K562 (cell line): ENCODE measurements around the gene TANC1. TPM values are rescaled to one million over a fixed set of nuclear protein-coding genes. Genes with fewer than 3 reads are reported as not detected.

ENCODE experiments used
- ATAC-seq: fragments of 200-7000 bp; cut with Tn5 transposase; 3 replicates; pipeline ENCODE4 v1.9.1; 2020; ENCODE audit warnings: moderate library complexity
- BruUV-seq: library from RNA; stranded (reverse); fragments of 400-500 nt; replicated peaks from 2 replicates; lab custom pipeline; 2021; lab: Mats Ljungman, UMichigan
- CTCF ChIA-PET: fragments of 300-600 bp; formaldehyde crosslinking; extraction: SDS; loops from one replicate; lab custom pipeline; 2021; ENCODE audit warnings: low intra/inter-chr PET ratio; lab: Yijun Ruan, JAX
- POLR2A ChIA-PET: fragments of 300-600, 350-650 bp; sonication (Branson Sonifier 250); formaldehyde crosslinking; extraction: SDS; loops from one replicate; lab custom pipeline; 2021; ENCODE audit warnings: antibody characterized with exemption, inconsistent platforms; lab: Yijun Ruan, JAX
- DNase-seq, 4 experiments: peaks; one replicate each; pipeline versions ENCODE4 v3.0.0 to v3.0.0-alpha.2; 2011 to 2018; ENCODE audit warnings: low spot score in 3 of 4, mixed read lengths in 3 of 4; ENCODE audit errors: extremely low read depth in 1 of 4
- FAIRE-seq: peaks from 2 replicates; lab custom pipeline; 2011; peaks lifted over from hg19 to GRCh38; lab: Jason Lieb, UNC
- H2AFZ ChIP-seq: 2 replicates; pipeline ENCODE4 v1.6.0; 2011; ENCODE audit warnings: low read depth, low read length, control low read depth, inconsistent platforms
- H3K27ac ChIP-seq: fragments of 200-600 bp; 3 replicates; pipeline ENCODE4 v1.8.0; 2011; ENCODE audit warnings: low read depth, mild to moderate bottlenecking, control low read depth, inconsistent platforms, low read length, moderate library complexity, mixed read lengths; ENCODE audit errors: extremely low read depth
- H3K27me3 ChIP-seq, 2 experiments: fragments of 300-600 bp in 1 of 2; 2 replicates in 1 of 2; 3 replicates in 1 of 2; pipeline versions ENCODE4 v1.6.0 to v1.8.0; 2011; ENCODE audit warnings: inconsistent platforms in 2 of 2, low read length in 2 of 2, mild to moderate bottlenecking in 1 of 2, mixed read lengths in 1 of 2, moderate library complexity in 1 of 2; ENCODE audit not compliant: control insufficient read depth in 2 of 2, insufficient read depth in 2 of 2
- H3K36me3 ChIP-seq: fragments of 300-600 bp; 3 replicates; pipeline ENCODE4 v1.8.0; 2011; ENCODE audit warnings: mild to moderate bottlenecking, low read length, inconsistent platforms; ENCODE audit not compliant: control insufficient read depth, insufficient read depth
- H3K4me1 ChIP-seq, 2 experiments: fragments of 200-600 bp in 1 of 2; replicated peaks in 1 of 2; 2 replicates in 1 of 2; 3 replicates in 1 of 2; pipeline versions ENCODE4 v1.5.1 to v1.8.0; 2011; ENCODE audit warnings: inconsistent platforms in 2 of 2, low read length in 2 of 2, mild to moderate bottlenecking in 1 of 2, mixed read lengths in 1 of 2, moderate library complexity in 1 of 2; ENCODE audit not compliant: control insufficient read depth in 2 of 2, insufficient read depth in 2 of 2
- H3K4me2 ChIP-seq: 2 replicates; pipeline ENCODE4 v1.6.1; 2011; ENCODE audit warnings: low read length, control low read depth, inconsistent platforms, mixed read lengths; ENCODE audit not compliant: insufficient read depth
- H3K4me3 ChIP-seq: fragments of 200-600 bp; sonication (generic), shearing (Covaris generic); 2 replicates; pipeline ENCODE4 v1.5.1; 2016; ENCODE audit warnings: control low read depth, inconsistent platforms
- H3K79me2 ChIP-seq: fragments of 200-600 bp; 3 replicates; pipeline ENCODE4 v1.8.0; 2011; ENCODE audit warnings: low read length, inconsistent platforms; ENCODE audit not compliant: control insufficient read depth, insufficient read depth
- H3K9ac ChIP-seq, 2 experiments: 2 replicates each; pipeline versions ENCODE4 v1.6.0 to v1.6.1; 2011; ENCODE audit warnings: low read depth in 2 of 2, low read length in 2 of 2, control low read depth in 1 of 2, inconsistent platforms in 1 of 2, mild to moderate bottlenecking in 1 of 2, mixed read lengths in 1 of 2; ENCODE audit not compliant: insufficient read depth in 1 of 2
- H3K9me1 ChIP-seq: one replicate; pipeline ENCODE4 v1.6.0; 2011; ENCODE audit warnings: inconsistent platforms, mild to moderate bottlenecking, low read length, moderate library complexity; ENCODE audit not compliant: control insufficient read depth, insufficient read depth
- H3K9me3 ChIP-seq: replicated peaks from 2 replicates; pipeline ENCODE4 v1.5.1; 2011; ENCODE audit warnings: low read depth, low read length, inconsistent platforms; ENCODE audit not compliant: control insufficient read depth, insufficient read depth
- H4K20me1 ChIP-seq: replicated peaks from 2 replicates; pipeline ENCODE4 v1.6.1; 2011; ENCODE audit warnings: low read length, inconsistent platforms, mixed read lengths; ENCODE audit not compliant: control insufficient read depth, insufficient read depth
- CBFA2T2 ChIP-seq: fragments of 450-650 bp; conservative IDR thresholded peaks from 2 replicates; pipeline ENCODE4 v1.6.1; 2017; ENCODE audit warnings: mild to moderate bottlenecking
- CBFA2T3 ChIP-seq: fragments of 450-650 bp; IDR thresholded peaks from 2 replicates; pipeline ENCODE4 v1.6.1; 2017
- ELF1 ChIP-seq: fragments of 200-800 bp; sonication (Bioruptor generic); IDR thresholded peaks from 2 replicates; pipeline ENCODE4 v1.6.1; 2016; ENCODE audit warnings: missing genetic modification characterization, missing compliant biosample characterization
- SMAD2 ChIP-seq: fragments of 150-350 bp; IDR thresholded peaks from 2 replicates; pipeline ENCODE4 v1.6.1; 2014; ENCODE audit warnings: low read depth, mild to moderate bottlenecking, low read length
- THRB ChIP-seq: fragments of 450-650 bp; formaldehyde crosslinking; conservative IDR thresholded peaks from 2 replicates; pipeline ENCODE4 v1.4.0; 2022; ENCODE audit warnings: mild to moderate bottlenecking, missing genetic modification characterization
- ZNF354B ChIP-seq: fragments of 250-450 bp; sonication (Bioruptor Pico); IDR thresholded peaks from 2 replicates; pipeline ENCODE4 v1.4.0; 2020
- WGBS: fragments of 100-300 bp; shearing (Covaris generic); methylation state at CpG from one replicate; pipeline ENCODE4 v1.1.6; 2016; ENCODE audit warnings: low coverage, mixed read lengths; ENCODE audit not compliant: insufficient coverage; ENCODE audit errors: missing lambda C conversion rate; 5-methylcytosine and 5-hydroxymethylcytosine counted together
- in situ Hi-C: fragments of 300-500 bp; cut with MboI; formaldehyde crosslinking; loops from 4 replicates; pipeline ENCODE4 v1.15.0; 2018; ENCODE audit warnings: inconsistent platforms, mixed read lengths
- intact Hi-C: fragments of 100-400 bp; cut with micrococcal nuclease; formaldehyde crosslinking; loops from 2 replicates; pipeline ENCODE4 v1.14.2; 2022
- polyA plus RNA-seq, 8 experiments: library from polyadenylated mRNA; depleted of rRNA in 4 of 8; stranded (reverse) in 5 of 8; unstranded in 3 of 8; fragments of >200 nt; fragmentation: Nextera tagmentation in 2 of 8; fragmentation: Illumina TruSeq in 1 of 8; extraction: Ambion mirVana in 2 of 8; extraction: Trizol in 1 of 8; gene quantifications; 2 replicates each; pipeline versions ENCODE4 v1.2.1 to v1.2.3, GENCODE V29; 2011 to 2014; ENCODE audit warnings: inconsistent platforms in 1 of 8, missing spikeins in 1 of 8
- total RNA-seq, 7 experiments: library from RNA; depleted of rRNA in 6 of 7; stranded (reverse); fragments of >200 nt in 6 of 7; fragmentation: Illumina TruSeq in 2 of 7; extraction: Trizol in 2 of 7; gene quantifications; 2 replicates each; pipeline versions ENCODE4 v1.2.1 to v1.2.3, GENCODE V29; 2011 to 2021; ENCODE audit warnings: low replicate concordance in 1 of 7

TANC1 gene
- total and polyA plus RNA-seq, 9 of the 15 experiments (the other 6 are each of a cell fraction or from before 2014, with no cell fraction given), result under 0.01 to 0.20 (median 0.07) TPM; not detected in 1

GRCh38 chr2:159214325-159214865, 246.0 kb downstream of the TANC1 start:
- H3K9ac ChIP-seq, result no peak overlapping the region
- no peaks in the 10 kb centered on the region for H3K9me1 ChIP-seq
- H4K20me1 ChIP-seq, result no peaks in the 10 kb centered on the region
- DNase-seq (no peak), FAIRE-seq (no peak), ATAC-seq (peak; percentile 15; the same call in 2 of the 3 replicates)
- no peaks in the 10 kb centered on the region for H3K36me3 ChIP-seq
- H3K9me3 ChIP-seq, result no peaks in the 10 kb centered on the region
- BruUV-seq, result no TSS peak
- 6% methylated on average over 3 of the region's 3 CpGs for WGBS
- in situ Hi-C loops, result no loop called here
- intact Hi-C loops, result no loop called here
- no peak overlapping the region for H3K4me2 ChIP-seq
- POLR2A ChIA-PET, result interaction anchor here (0.6 to 1.5 kb wide), 2 partner anchors 18 to 285 kb away, joined by 3 read pairs; no protein-coding TSS in a partner anchor
- no peaks in the 10 kb centered on the region for H3K79me2 ChIP-seq
- H3K4me3 ChIP-seq, result no peak overlapping the region
- CTCF ChIA-PET, result no interaction called here
- H2AFZ ChIP-seq, result no peak overlapping the region
- peaks cover 58 to 76% of the 10 kb centered on the region in 2 experiments for H3K27me3 ChIP-seq
- TF ChIP-seq ELF1 (tag) (no peak), CBFA2T3 (peak; percentile 47), CBFA2T2 (0 out of 2 replicates have a peak, but pooled peaks have one; percentile 10), ZNF354B (CRISPR knock-in tag) (no peak)
- no peaks in the 10 kb centered on the region for H3K4me1 ChIP-seq
- no peak overlapping the region for H3K27ac ChIP-seq

- Histone ChIP-seq H3K79me2 (no peaks in the 10 kb centered on the region), H4K20me1 (no peaks in the 10 kb centered on the region), H3K36me3 (no peaks in the 10 kb centered on the region), H2AFZ (no peak overlapping the region), H3K4me2 (no peak overlapping the region), H3K27ac (no peak overlapping the region), H3K9me1 (no peaks in the 10 kb centered on the region), H3K9ac (no peak overlapping the region), H3K9me3 (no peaks in the 10 kb centered on the region), H3K4me3 (no peak overlapping the region), H3K27me3 (peaks cover 59 to 73% of the 10 kb centered on the region in 2 experiments), H3K4me1 (no peaks in the 10 kb centered on the region)
- ChIA-PET POLR2A (interaction anchor here (0.9 to 1.5 kb wide), 2 partner anchors 19 to 502 kb away, joined by 3 read pairs; no protein-coding TSS in a partner anchor), CTCF (no interaction called here)
- ATAC-seq (peak; percentile 8), DNase-seq (no peak), FAIRE-seq (no peak)
- in situ Hi-C loops (no loop called here), intact Hi-C loops (no loop called here)
- no peak for TF ChIP-seq SMAD2
- no peak for TF ChIP-seq THRB (CRISPR knock-in tag)
- WGBS, result 2% methylated on average over 7 of the region's 7 CpGs
- BruUV-seq, result no TSS peak
Observed at GRCh38 chr2:159215116-159215515, 246.7 kb downstream of the TANC1 start.
